Testis (tissue), 2 donors: ENCODE data around the gene URGCP.

Source experiments
- CTCF ChIP-seq, 3 experiments: fragments of 450-650 bp in 2 of 3; fragments of 200-600 bp in 1 of 3; sonication (generic) in 1 of 3; IDR thresholded peaks; one replicate each; pipeline ENCODE4 v1.5.1; 2016 to 2019; ENCODE audit warnings: antibody characterized with exemption in 3 of 3, mild to moderate bottlenecking in 2 of 3, moderate library complexity in 1 of 3
- POLR2A ChIP-seq: fragments of 450-650 bp; IDR thresholded peaks from one replicate; pipeline ENCODE4 v1.6.1; 2017; ENCODE audit warnings: antibody characterized with exemption, mild to moderate bottlenecking, moderate library complexity

GRCh38 chr7:43890468-43890867 lies 15.9 kb downstream of the URGCP start:
- no peak for TF ChIP-seq CTCF (IDR thresholded peaks at IDR 0.05)
- no peak for TF ChIP-seq POLR2A
